ENCODE measurements around the gene ZER1.

GRCh38 chr9:128732576-128732975, 39.2 kb downstream of the ZER1 start:
- TF ChIP-seq POLR2A (IDR thresholded peaks at IDR 0.05; ENCODE audit: low read length) (no peak), GATA1 (IDR thresholded peaks at IDR 0.05; ENCODE audit: low read depth, low read length) (no peak)
